ENCODE results near the gene KCNMA1.
"Not testable (repeated sequence)": the region's sequence is repeated elsewhere in the genome, so short reads cannot be mapped to it uniquely, and the experiment has no call there.

Gene KCNMA1

GRCh38 chr10:77664008-77664407 is 26.4 kb upstream of the KCNMA1 start:
- no peaks in the 10 kb centered on the region for H3K9me3 ChIP-seq (ENCODE audit: control insufficient read depth in 2 of 2, low read length in 2 of 2)
- H3K27ac ChIP-seq (ENCODE audit: low read length): no peak overlapping the region
- H3K4me1 ChIP-seq (ENCODE audit: control insufficient read depth, insufficient read depth, low read length): peaks cover 3% of the 10 kb centered on the region
- peaks cover 0 to 3% of the 10 kb centered on the region in 2 donors for H3K27me3 ChIP-seq (ENCODE audit: control insufficient read depth in 1 of 2, insufficient read depth in 2 of 2, low read length in 2 of 2)
- no peak overlapping the region for H3K9ac ChIP-seq (ENCODE audit: low read length in 2 of 2)
- H3K4me3 ChIP-seq (ENCODE audit: low read length in 2 of 2): no peak overlapping the region
- no peaks in the 10 kb centered on the region for H3K36me3 ChIP-seq (ENCODE audit: control insufficient read depth in 2 of 2, insufficient read depth in 2 of 2, low read length in 2 of 2)

GRCh38 chr10:77661674-77662073 is 24.1 kb upstream of the KCNMA1 start:
- no peaks in the 10 kb centered on the region for H3K9me3 ChIP-seq (ENCODE audit: control insufficient read depth in 2 of 2, low read length in 2 of 2)
- peaks cover 3% of the 10 kb centered on the region for H3K4me1 ChIP-seq (ENCODE audit: control insufficient read depth, insufficient read depth, low read length)
- no peak overlapping the region for H3K9ac ChIP-seq (ENCODE audit: low read length in 2 of 2)
- no peak overlapping the region for H3K4me3 ChIP-seq (ENCODE audit: low read length in 2 of 2)
- no peaks in the 10 kb centered on the region for H3K27me3 ChIP-seq (ENCODE audit: control insufficient read depth in 1 of 2, insufficient read depth in 2 of 2, low read length in 2 of 2)
- no peaks in the 10 kb centered on the region for H3K36me3 ChIP-seq (ENCODE audit: control insufficient read depth in 2 of 2, insufficient read depth in 2 of 2, low read length in 2 of 2)
- no peak overlapping the region for H3K27ac ChIP-seq (ENCODE audit: low read length)

GRCh38 chr10:77661100-77661499 is 23.5 kb upstream of the KCNMA1 start:
- Histone ChIP-seq H3K27ac (ENCODE audit: low read length) (no peak overlapping the region), H3K4me3 (ENCODE audit: low read length in 2 of 2) (no peak overlapping the region), H3K27me3 (ENCODE audit: control insufficient read depth in 1 of 2, insufficient read depth in 2 of 2, low read length in 2 of 2) (no peaks in the 10 kb centered on the region), H3K4me1 (ENCODE audit: control insufficient read depth, insufficient read depth, low read length) (peaks cover 3% of the 10 kb centered on the region), H3K36me3 (ENCODE audit: control insufficient read depth in 2 of 2, insufficient read depth in 2 of 2, low read length in 2 of 2) (no peaks in the 10 kb centered on the region), H3K9ac (ENCODE audit: low read length in 2 of 2) (no peak overlapping the region), H3K9me3 (ENCODE audit: control insufficient read depth in 2 of 2, low read length in 2 of 2) (no peaks in the 10 kb centered on the region)

- not testable (repeated sequence) for H3K4me1 ChIP-seq (ENCODE audit: control insufficient read depth, insufficient read depth, low read length); H3K9ac ChIP-seq (ENCODE audit: low read length in 2 of 2); H3K9me3 ChIP-seq (ENCODE audit: control insufficient read depth in 2 of 2, low read length in 2 of 2); H3K36me3 ChIP-seq (ENCODE audit: control insufficient read depth in 2 of 2, insufficient read depth in 2 of 2, low read length in 2 of 2); H3K27ac ChIP-seq (ENCODE audit: low read length); H3K27me3 ChIP-seq (ENCODE audit: control insufficient read depth in 1 of 2, insufficient read depth in 2 of 2, low read length in 2 of 2); H3K4me3 ChIP-seq (ENCODE audit: low read length in 2 of 2)
Measured at GRCh38 chr10:77659046-77659670, 21.6 kb upstream of the KCNMA1 start.

- H3K4me3 ChIP-seq (ENCODE audit: low read length in 2 of 2): no peak overlapping the region
- no peaks in the 10 kb centered on the region for H3K27me3 ChIP-seq (ENCODE audit: control insufficient read depth in 1 of 2, insufficient read depth in 2 of 2, low read length in 2 of 2)
- no peaks in the 10 kb centered on the region for H3K9me3 ChIP-seq (ENCODE audit: control insufficient read depth in 2 of 2, low read length in 2 of 2)
- H3K27ac ChIP-seq (ENCODE audit: low read length): no peak overlapping the region
- no peaks in the 10 kb centered on the region for H3K4me1 ChIP-seq (ENCODE audit: control insufficient read depth, insufficient read depth, low read length)
- no peak overlapping the region for H3K9ac ChIP-seq (ENCODE audit: low read length in 2 of 2)
- no peaks in the 10 kb centered on the region for H3K36me3 ChIP-seq (ENCODE audit: control insufficient read depth in 2 of 2, insufficient read depth in 2 of 2, low read length in 2 of 2)
Measured at GRCh38 chr10:77653210-77653609, 15.6 kb upstream of the KCNMA1 start.

GRCh38 chr10:77649333-77650331 is 12.0 kb upstream of the KCNMA1 start:
- H3K9me3 ChIP-seq (ENCODE audit: control insufficient read depth in 2 of 2, low read length in 2 of 2): no peaks in the 10 kb centered on the region
- no peak overlapping the region for H3K4me3 ChIP-seq (ENCODE audit: low read length in 2 of 2)
- no peaks in the 10 kb centered on the region for H3K36me3 ChIP-seq (ENCODE audit: control insufficient read depth in 2 of 2, insufficient read depth in 2 of 2, low read length in 2 of 2)
- H3K27me3 ChIP-seq (ENCODE audit: control insufficient read depth in 1 of 2, insufficient read depth in 2 of 2, low read length in 2 of 2): no peaks in the 10 kb centered on the region
- no peaks in the 10 kb centered on the region for H3K4me1 ChIP-seq (ENCODE audit: control insufficient read depth, insufficient read depth, low read length)
- H3K9ac ChIP-seq (ENCODE audit: low read length in 2 of 2): no peak overlapping the region
- H3K27ac ChIP-seq (ENCODE audit: low read length): no peak overlapping the region

- Histone ChIP-seq H3K9ac (ENCODE audit: low read length in 2 of 2) (no peak overlapping the region), H3K27ac (ENCODE audit: low read length) (no peak overlapping the region), H3K4me3 (ENCODE audit: low read length in 2 of 2) (no peak overlapping the region), H3K9me3 (ENCODE audit: control insufficient read depth in 2 of 2, low read length in 2 of 2) (no peaks in the 10 kb centered on the region), H3K4me1 (ENCODE audit: control insufficient read depth, insufficient read depth, low read length) (no peaks in the 10 kb centered on the region), H3K36me3 (ENCODE audit: control insufficient read depth in 2 of 2, insufficient read depth in 2 of 2, low read length in 2 of 2) (no peaks in the 10 kb centered on the region), H3K27me3 (ENCODE audit: control insufficient read depth in 1 of 2, insufficient read depth in 2 of 2, low read length in 2 of 2) (no peaks in the 10 kb centered on the region)
Measured at GRCh38 chr10:77648472-77648871, 10.9 kb upstream of the KCNMA1 start.

GRCh38 chr10:77647543-77648293 is 10.1 kb upstream of the KCNMA1 start:
- Histone ChIP-seq H3K36me3 (ENCODE audit: control insufficient read depth in 2 of 2, insufficient read depth in 2 of 2, low read length in 2 of 2) (no peaks in the 10 kb centered on the region), H3K9me3 (ENCODE audit: control insufficient read depth in 2 of 2, low read length in 2 of 2) (no peaks in the 10 kb centered on the region), H3K27me3 (ENCODE audit: control insufficient read depth in 1 of 2, insufficient read depth in 2 of 2, low read length in 2 of 2) (no peaks in the 10 kb centered on the region), H3K9ac (ENCODE audit: low read length in 2 of 2) (no peak overlapping the region), H3K4me3 (ENCODE audit: low read length in 2 of 2) (no peak overlapping the region), H3K27ac (ENCODE audit: low read length) (no peak overlapping the region), H3K4me1 (ENCODE audit: control insufficient read depth, insufficient read depth, low read length) (no peaks in the 10 kb centered on the region)

GRCh38 chr10:77644557-77645243 is 7.1 kb upstream of the KCNMA1 start:
- H3K27me3 ChIP-seq (ENCODE audit: control insufficient read depth in 1 of 2, insufficient read depth in 2 of 2, low read length in 2 of 2): no peaks in the 10 kb centered on the region
- no peak overlapping the region for H3K9ac ChIP-seq (ENCODE audit: low read length in 2 of 2)
- H3K4me1 ChIP-seq (ENCODE audit: control insufficient read depth, insufficient read depth, low read length): peaks cover 16% of the 10 kb centered on the region
- no peaks in the 10 kb centered on the region for H3K36me3 ChIP-seq (ENCODE audit: control insufficient read depth in 2 of 2, insufficient read depth in 2 of 2, low read length in 2 of 2)
- H3K9me3 ChIP-seq (ENCODE audit: control insufficient read depth in 2 of 2, low read length in 2 of 2): no peaks in the 10 kb centered on the region
- no peak overlapping the region for H3K4me3 ChIP-seq (ENCODE audit: low read length in 2 of 2)
- H3K27ac ChIP-seq (ENCODE audit: low read length): no peak overlapping the region

GRCh38 chr10:77643795-77644468 is 6.3 kb upstream of the KCNMA1 start:
- Histone ChIP-seq H3K27me3 (ENCODE audit: control insufficient read depth in 1 of 2, insufficient read depth in 2 of 2, low read length in 2 of 2) (no peaks in the 10 kb centered on the region), H3K4me3 (ENCODE audit: low read length in 2 of 2) (no peak overlapping the region), H3K9ac (ENCODE audit: low read length in 2 of 2) (no peak overlapping the region), H3K9me3 (ENCODE audit: control insufficient read depth in 2 of 2, low read length in 2 of 2) (no peaks in the 10 kb centered on the region), H3K4me1 (ENCODE audit: control insufficient read depth, insufficient read depth, low read length) (peaks cover 24% of the 10 kb centered on the region), H3K27ac (ENCODE audit: low read length) (no peak overlapping the region), H3K36me3 (ENCODE audit: control insufficient read depth in 2 of 2, insufficient read depth in 2 of 2, low read length in 2 of 2) (no peaks in the 10 kb centered on the region)
